PFSK-1 (cell line): ENCODE results near the gene PINK1.

Source experiments
- POLR2AphosphoS5 ChIP-seq: IDR thresholded peaks from 2 replicates; pipeline ENCODE4 v1.6.1; 2012; ENCODE audit warnings: low read depth, mild to moderate bottlenecking, control low read depth, low read length, moderate library complexity
- REST ChIP-seq, 2 experiments: IDR thresholded peaks; 2 replicates each; pipeline versions ENCODE4 v1.6.1 to v1.8.0; 2011 to 2012; ENCODE audit warnings: low read depth in 2 of 2, low read length in 2 of 2, control low read depth in 1 of 2, inconsistent platforms in 1 of 2, mild to moderate bottlenecking in 1 of 2, moderate library complexity in 1 of 2; ENCODE audit not compliant: insufficient read depth in 1 of 2
- SIN3A ChIP-seq: IDR thresholded peaks from 2 replicates; pipeline ENCODE4 v1.6.1; 2012; ENCODE audit warnings: mild to moderate bottlenecking, low read length, moderate library complexity, borderline replicate concordance; ENCODE audit not compliant: insufficient read depth
- TAF1 ChIP-seq: IDR thresholded peaks from 2 replicates; pipeline ENCODE4 v1.6.1; 2012; ENCODE audit warnings: low read length, control low read depth, borderline replicate concordance; ENCODE audit not compliant: insufficient read depth

DNA sequence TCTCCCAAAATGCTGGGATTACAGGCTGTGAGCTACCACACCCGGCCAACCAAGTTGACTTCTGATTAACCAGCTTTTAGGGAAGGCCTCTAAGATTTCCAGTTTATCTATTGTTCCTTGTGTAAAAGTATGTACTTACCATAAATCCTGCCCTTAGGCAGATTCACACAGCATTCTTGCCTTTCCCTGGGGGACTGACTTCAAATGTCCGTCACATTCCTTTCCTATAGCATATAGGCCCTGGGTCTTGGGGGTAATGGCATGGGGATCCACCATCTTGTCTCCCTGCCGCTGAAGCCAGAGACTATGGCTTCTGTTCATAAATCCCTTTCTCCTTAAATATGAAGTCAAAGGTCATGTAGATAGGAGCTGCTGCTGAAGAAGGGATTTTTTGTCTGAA is 872 bp upstream of the PINK1 start:
- TF ChIP-seq POLR2AphosphoS5: no peak
- no peak for TF ChIP-seq TAF1
- no peak for TF ChIP-seq REST (IDR thresholded peaks at IDR 0.05; ENCODE audit: insufficient read depth in 1 of 2, low read depth in 2 of 2, low read length in 2 of 2)
- TF ChIP-seq SIN3A: no peak
